ENCODE measurements around the gene PLEKHA7.

PLEKHA7 gene

DNA sequence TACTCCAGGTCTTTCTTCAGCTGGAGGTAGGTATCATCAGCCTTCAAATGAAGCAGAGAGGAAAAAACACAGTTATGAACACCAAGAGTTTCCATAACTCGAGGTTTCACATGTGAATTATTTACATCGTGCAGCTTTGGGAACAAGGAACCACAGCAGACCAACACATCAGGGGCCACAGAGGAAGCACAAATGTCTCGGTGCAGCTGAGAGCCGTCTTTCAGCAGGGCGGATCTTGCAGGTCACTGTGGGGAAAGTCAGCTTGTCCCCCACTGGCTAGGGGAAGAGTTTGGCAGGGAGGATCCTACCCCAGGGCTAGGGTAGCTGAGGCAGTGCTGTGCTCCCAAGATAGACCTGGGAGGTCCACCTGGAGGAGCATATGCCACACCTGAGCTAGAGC is 201.1 kb downstream of the PLEKHA7 start:
- TF ChIP-seq TAF1 (IDR thresholded peaks at IDR 0.05; ENCODE audit: borderline replicate concordance, insufficient read depth, low read length) = no peak
- no peak for TF ChIP-seq FOXP2 (optimal IDR thresholded peaks at IDR 0.05; ENCODE audit: borderline replicate concordance, extremely low read depth, extremely low read length, insufficient read depth)
- no peak for TF ChIP-seq POLR2AphosphoS5 (IDR thresholded peaks at IDR 0.05; ENCODE audit: low read depth, low read length)
- TF ChIP-seq, protein P1, sequence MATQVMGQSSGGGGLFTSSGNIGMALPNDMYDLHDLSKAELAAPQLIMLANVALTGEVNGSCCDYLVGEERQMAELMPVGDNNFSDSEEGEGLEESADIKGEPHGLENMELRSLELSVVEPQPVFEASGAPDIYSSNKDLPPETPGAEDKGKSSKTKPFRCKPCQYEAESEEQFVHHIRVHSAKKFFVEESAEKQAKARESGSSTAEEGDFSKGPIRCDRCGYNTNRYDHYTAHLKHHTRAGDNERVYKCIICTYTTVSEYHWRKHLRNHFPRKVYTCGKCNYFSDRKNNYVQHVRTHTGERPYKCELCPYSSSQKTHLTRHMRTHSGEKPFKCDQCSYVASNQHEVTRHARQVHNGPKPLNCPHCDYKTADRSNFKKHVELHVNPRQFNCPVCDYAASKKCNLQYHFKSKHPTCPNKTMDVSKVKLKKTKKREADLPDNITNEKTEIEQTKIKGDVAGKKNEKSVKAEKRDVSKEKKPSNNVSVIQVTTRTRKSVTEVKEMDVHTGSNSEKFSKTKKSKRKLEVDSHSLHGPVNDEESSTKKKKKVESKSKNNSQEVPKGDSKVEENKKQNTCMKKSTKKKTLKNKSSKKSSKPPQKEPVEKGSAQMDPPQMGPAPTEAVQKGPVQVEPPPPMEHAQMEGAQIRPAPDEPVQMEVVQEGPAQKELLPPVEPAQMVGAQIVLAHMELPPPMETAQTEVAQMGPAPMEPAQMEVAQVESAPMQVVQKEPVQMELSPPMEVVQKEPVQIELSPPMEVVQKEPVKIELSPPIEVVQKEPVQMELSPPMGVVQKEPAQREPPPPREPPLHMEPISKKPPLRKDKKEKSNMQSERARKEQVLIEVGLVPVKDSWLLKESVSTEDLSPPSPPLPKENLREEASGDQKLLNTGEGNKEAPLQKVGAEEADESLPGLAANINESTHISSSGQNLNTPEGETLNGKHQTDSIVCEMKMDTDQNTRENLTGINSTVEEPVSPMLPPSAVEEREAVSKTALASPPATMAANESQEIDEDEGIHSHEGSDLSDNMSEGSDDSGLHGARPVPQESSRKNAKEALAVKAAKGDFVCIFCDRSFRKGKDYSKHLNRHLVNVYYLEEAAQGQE (IDR thresholded peaks at IDR 0.05; ENCODE audit: insufficient read depth in 1 of 2, low read depth in 2 of 2, low read length in 2 of 2) = no peak
- TF ChIP-seq SIN3A (IDR thresholded peaks at IDR 0.05; ENCODE audit: borderline replicate concordance, insufficient read depth, low read length) = no peak

- TF ChIP-seq, protein P1 (IDR thresholded peaks at IDR 0.05; ENCODE audit: insufficient read depth in 1 of 2, low read depth in 2 of 2, low read length in 2 of 2) = no peak
- TF ChIP-seq FOXP2 (optimal IDR thresholded peaks at IDR 0.05; ENCODE audit: borderline replicate concordance, extremely low read depth, extremely low read length, insufficient read depth) (no peak), POLR2AphosphoS5 (IDR thresholded peaks at IDR 0.05; ENCODE audit: low read depth, low read length) (no peak), SIN3A (IDR thresholded peaks at IDR 0.05; ENCODE audit: borderline replicate concordance, insufficient read depth, low read length) (no peak)
Observed at GRCh38 chr11:16812274-16812673, 201.9 kb downstream of the PLEKHA7 start.

DNA sequence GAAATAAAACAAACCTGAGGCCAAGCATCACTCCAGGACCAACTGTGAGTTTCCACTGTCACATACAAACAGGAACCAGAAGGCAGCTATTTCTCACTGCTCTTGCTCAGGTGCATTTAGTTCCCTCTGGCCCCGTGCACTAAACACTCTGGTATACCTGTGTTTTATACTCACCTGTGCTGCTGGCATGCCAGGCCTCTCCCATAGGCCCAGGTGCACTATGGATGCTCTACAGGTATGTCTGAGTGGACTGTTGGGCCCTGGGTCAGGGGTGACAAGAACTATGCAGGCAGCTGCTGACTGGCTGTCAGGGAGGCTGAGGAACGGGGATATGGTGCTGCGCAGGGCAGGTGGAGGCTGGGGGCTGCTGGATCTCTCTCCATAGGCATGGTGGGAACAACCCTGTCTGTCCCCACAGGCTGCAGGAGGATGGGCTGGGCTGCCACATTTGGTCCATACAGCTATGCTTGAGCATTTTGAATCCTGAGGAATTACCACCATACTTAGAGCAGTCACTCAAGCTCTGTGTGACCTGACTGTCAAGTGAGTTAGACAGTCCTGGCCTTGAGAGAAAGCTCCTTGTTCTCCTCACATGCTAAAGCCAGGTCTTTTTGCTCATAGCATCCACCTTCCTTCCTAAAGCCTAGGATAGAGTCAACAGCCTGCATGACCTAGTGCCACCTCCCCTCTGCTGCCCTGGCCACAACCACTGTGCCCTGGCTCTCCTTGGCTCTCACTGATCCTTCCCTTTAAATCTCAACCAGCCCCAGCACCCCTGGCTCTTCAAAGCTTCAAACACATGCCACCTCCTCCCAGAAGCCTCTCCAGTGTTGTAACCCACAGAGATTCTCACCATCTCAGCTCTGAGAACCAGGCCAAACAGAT is 202.8 kb downstream of the PLEKHA7 start:
- no peak for TF ChIP-seq FOXP2 (optimal IDR thresholded peaks at IDR 0.05; ENCODE audit: borderline replicate concordance, extremely low read depth, extremely low read length, insufficient read depth)
- TF ChIP-seq, protein P1 (IDR thresholded peaks at IDR 0.05; ENCODE audit: insufficient read depth in 1 of 2, low read depth in 2 of 2, low read length in 2 of 2) = no peak
- TF ChIP-seq SIN3A (IDR thresholded peaks at IDR 0.05; ENCODE audit: borderline replicate concordance, insufficient read depth, low read length) = no peak
- TF ChIP-seq POLR2AphosphoS5 (IDR thresholded peaks at IDR 0.05; ENCODE audit: low read depth, low read length) = no peak

DNA sequence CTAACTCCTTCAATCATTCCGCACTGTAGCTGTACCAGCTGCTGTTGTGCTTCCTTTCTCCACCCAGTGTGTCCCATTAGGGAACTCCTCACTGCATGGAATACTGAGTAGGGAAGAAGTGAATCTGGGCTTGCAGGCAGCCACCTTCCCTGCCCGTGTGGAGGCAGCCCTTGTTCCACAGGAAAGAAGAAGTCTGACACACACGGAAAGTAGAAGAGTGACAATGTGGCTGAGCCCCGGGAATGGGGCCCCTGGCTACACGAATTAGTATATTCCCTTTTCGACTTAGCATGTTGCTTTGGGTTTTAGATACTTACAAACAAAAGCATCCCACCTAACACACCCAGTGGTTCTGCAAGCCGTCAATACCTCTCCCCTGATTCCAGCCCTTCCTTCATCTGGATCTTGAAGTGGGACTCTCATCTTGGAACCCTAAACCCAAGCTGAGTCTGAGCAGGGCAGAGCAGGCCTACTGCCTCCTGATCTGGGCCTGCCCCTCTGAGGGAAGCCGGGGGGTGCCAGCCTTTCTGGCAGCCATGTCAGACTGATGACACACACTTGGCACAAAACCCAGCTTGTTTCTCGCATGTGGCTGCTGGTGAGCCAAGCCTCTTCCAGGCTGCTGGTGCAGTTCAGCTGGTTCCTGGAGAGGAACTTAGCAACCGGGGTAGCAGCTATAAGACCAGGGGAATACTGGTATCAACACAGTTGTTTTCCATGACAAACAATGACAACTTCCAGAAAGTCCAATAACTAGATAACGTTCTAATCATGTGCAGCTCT is 204.1 kb downstream of the PLEKHA7 start:
- no peak for TF ChIP-seq POLR2AphosphoS5 (IDR thresholded peaks at IDR 0.05; ENCODE audit: low read depth, low read length)
- TF ChIP-seq SIN3A (IDR thresholded peaks at IDR 0.05; ENCODE audit: borderline replicate concordance, insufficient read depth, low read length) = no peak
- TF ChIP-seq, protein P1 (IDR thresholded peaks at IDR 0.05; ENCODE audit: insufficient read depth in 1 of 2, low read depth in 2 of 2, low read length in 2 of 2) = no peak
- no peak for TF ChIP-seq TAF1 (IDR thresholded peaks at IDR 0.05; ENCODE audit: borderline replicate concordance, insufficient read depth, low read length)
- TF ChIP-seq FOXP2 (optimal IDR thresholded peaks at IDR 0.05; ENCODE audit: borderline replicate concordance, extremely low read depth, extremely low read length, insufficient read depth) = no peak

Measured in PFSK-1 (cell line).